RPMI8226 (cell line): ENCODE results near the gene DCST1.

ENCODE experiments used
- DNase-seq: peaks from one replicate; pipeline ENCODE4 v3.0.0-alpha.2; 2015

Gene DCST1

GRCh38 chr1:155001425-155001674 is 32.3 kb upstream of the DCST1 start:
- no peak for DNase-seq

GRCh38 chr1:155001675-155002463 is 31.8 kb upstream of the DCST1 start:
- peak; percentile 100 for DNase-seq

GRCh38 chr1:155002464-155003226 is 31.0 kb upstream of the DCST1 start, which contains the start of gene ZBTB7B:
ZBTB7B (plus strand) TSS chr1:155002802; CDS start chr1:155014661, 11,859 bp downstream.
- no peak for DNase-seq

GRCh38 chr1:155003227-155003765 is 30.3 kb upstream of the DCST1 start:
- DNase-seq, result peak; percentile 46

- DNase-seq, result peak; percentile 56
Measured at GRCh38 chr1:155003766-155004351, 29.8 kb upstream of the DCST1 start.

- no peak for DNase-seq
Measured at GRCh38 chr1:155004352-155005075, 29.1 kb upstream of the DCST1 start.

GRCh38 chr1:155005076-155006011 is 28.3 kb upstream of the DCST1 start:
- peak; percentile 56 for DNase-seq

- no peak for DNase-seq
Measured at GRCh38 chr1:155006601-155007101, 27.0 kb upstream of the DCST1 start.

- DNase-seq, result no peak
Measured at GRCh38 chr1:155007251-155007828, 26.3 kb upstream of the DCST1 start.

- DNase-seq, result no peak
Measured at GRCh38 chr1:155008015-155008941, 25.3 kb upstream of the DCST1 start.

- no peak for DNase-seq
Measured at GRCh38 chr1:155009221-155009711, 24.4 kb upstream of the DCST1 start.

GRCh38 chr1:155009742-155010141 is 23.9 kb upstream of the DCST1 start:
- no peak for DNase-seq

- DNase-seq, result no peak
Measured at GRCh38 chr1:155010211-155010918, 23.3 kb upstream of the DCST1 start.

- no peak for DNase-seq
Measured at GRCh38 chr1:155011004-155011416, 22.6 kb upstream of the DCST1 start.

- DNase-seq, result no peak
Measured at GRCh38 chr1:155011437-155012025, 22.1 kb upstream of the DCST1 start.

GRCh38 chr1:155012026-155012546 is 21.5 kb upstream of the DCST1 start:
- DNase-seq, result no peak

GRCh38 chr1:155012776-155013602 is 20.6 kb upstream of the DCST1 start:
- no peak for DNase-seq

- no peak for DNase-seq
Measured at GRCh38 chr1:155013632-155014031, 20.0 kb upstream of the DCST1 start.
